Mammary epithelial cell (primary cell): ENCODE measurements around the gene MIPOL1.

Source experiments
- EZH2 ChIP-seq: IDR thresholded peaks from 2 replicates; pipeline ENCODE4 v1.6.1; 2012; ENCODE audit warnings: low read length, inconsistent platforms, borderline replicate concordance
- TF ChIP-seq, protein P1 (sequence below), 2 donors: IDR thresholded peaks in 1 of 2; conservative IDR thresholded peaks in 1 of 2; 2 replicates each; pipeline ENCODE4 v1.5.1; 2011 to 2012; ENCODE audit warnings: inconsistent platforms in 2 of 2, low read length in 2 of 2, mild to moderate bottlenecking in 2 of 2, control low read depth in 1 of 2, low read depth in 1 of 2; ENCODE audit not compliant: insufficient read depth in 1 of 2; ENCODE audit errors: extremely low read depth in 1 of 2

DNA sequence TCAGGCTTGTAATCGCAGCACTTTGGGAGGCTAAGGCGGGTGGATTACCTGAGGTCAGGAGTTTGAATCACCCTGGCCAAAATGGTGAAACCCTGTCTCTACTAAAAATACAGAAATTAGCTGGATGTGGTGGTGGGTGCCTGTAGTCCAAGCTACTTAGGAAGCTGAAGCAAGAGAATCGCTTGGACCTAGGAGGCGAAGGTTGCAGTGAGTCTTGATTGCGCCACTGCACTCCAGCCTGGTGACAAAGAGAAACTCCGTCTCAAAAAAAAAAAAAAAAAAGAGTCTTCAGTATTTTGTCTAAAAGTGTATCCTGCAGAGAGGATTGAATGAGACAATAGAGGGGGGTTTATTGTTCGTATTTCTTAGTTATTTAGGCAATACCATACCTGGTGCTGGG, 372.0 kb downstream of the MIPOL1 start:
- TF ChIP-seq, protein P1, sequence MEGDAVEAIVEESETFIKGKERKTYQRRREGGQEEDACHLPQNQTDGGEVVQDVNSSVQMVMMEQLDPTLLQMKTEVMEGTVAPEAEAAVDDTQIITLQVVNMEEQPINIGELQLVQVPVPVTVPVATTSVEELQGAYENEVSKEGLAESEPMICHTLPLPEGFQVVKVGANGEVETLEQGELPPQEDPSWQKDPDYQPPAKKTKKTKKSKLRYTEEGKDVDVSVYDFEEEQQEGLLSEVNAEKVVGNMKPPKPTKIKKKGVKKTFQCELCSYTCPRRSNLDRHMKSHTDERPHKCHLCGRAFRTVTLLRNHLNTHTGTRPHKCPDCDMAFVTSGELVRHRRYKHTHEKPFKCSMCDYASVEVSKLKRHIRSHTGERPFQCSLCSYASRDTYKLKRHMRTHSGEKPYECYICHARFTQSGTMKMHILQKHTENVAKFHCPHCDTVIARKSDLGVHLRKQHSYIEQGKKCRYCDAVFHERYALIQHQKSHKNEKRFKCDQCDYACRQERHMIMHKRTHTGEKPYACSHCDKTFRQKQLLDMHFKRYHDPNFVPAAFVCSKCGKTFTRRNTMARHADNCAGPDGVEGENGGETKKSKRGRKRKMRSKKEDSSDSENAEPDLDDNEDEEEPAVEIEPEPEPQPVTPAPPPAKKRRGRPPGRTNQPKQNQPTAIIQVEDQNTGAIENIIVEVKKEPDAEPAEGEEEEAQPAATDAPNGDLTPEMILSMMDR (conservative IDR thresholded peaks at IDR 0.05 in 1 of 2, IDR thresholded peaks at IDR 0.05 in 1 of 2; ENCODE audit: extremely low read depth in 1 of 2, insufficient read depth in 1 of 2, low read depth in 1 of 2, low read length in 2 of 2), result no peak
- no peak for TF ChIP-seq EZH2
